OCI-LY1 (cell line): ENCODE data around the gene IKZF2.

Source experiments
- CTCF ChIP-seq: fragments of 200-600 bp; sonication (generic), shearing (Covaris generic); IDR thresholded peaks from 2 replicates; pipeline ENCODE4 v1.5.1; 2017; ENCODE audit warnings: mild to moderate bottlenecking, antibody characterized with exemption, low read length, moderate library complexity, mixed read lengths
- EZH2 ChIP-seq: fragments of 200-600 bp; sonication (generic), shearing (Covaris generic); IDR thresholded peaks from 2 replicates; pipeline ENCODE4 v1.8.0; 2017; ENCODE audit warnings: borderline replicate concordance, mixed run types, mild to moderate bottlenecking, antibody characterized with exemption, low read length, moderate library complexity, mixed read lengths

- TF ChIP-seq CTCF (no peak), EZH2 (no peak)
Measured at GRCh38 chr2:212974692-212975091, 176.7 kb downstream of the IKZF2 start.
